Endothelial cell of umbilical vein (primary cell): ENCODE data around the gene HS3ST3A1. TPM values are rescaled to one million over a fixed set of nuclear protein-coding genes. Genes with fewer than 3 reads are reported as not detected.

ENCODE experiments used
- BruUV-seq: library from RNA; stranded (reverse); fragments of 400-500 nt; replicated peaks from 2 replicates; lab custom pipeline; 2021; lab: Mats Ljungman, UMichigan
- CTCF ChIA-PET: fragments of 300-600, 350-600 bp; sonication (Branson Sonifier 250); formaldehyde crosslinking; loops from one replicate; lab custom pipeline; 2021; ENCODE audit warnings: antibody characterized with exemption, inconsistent platforms; lab: Charles Lee
- POLR2A ChIA-PET: fragments of 300-600, 350-600 bp; sonication (Branson Sonifier 250); formaldehyde crosslinking; loops from one replicate; lab custom pipeline; 2021; ENCODE audit warnings: antibody characterized with exemption, inconsistent platforms; lab: Charles Lee
- DNase-seq: peaks from one replicate; pipeline ENCODE4 v3.0.0-alpha.2; 2011; ENCODE audit warnings: low read depth, low spot score
- FAIRE-seq: peaks from 2 replicates; lab custom pipeline; 2011; peaks lifted over from hg19 to GRCh38; lab: Jason Lieb, UNC
- H2AFZ ChIP-seq: 2 replicates; pipeline ENCODE4 v1.6.0; 2012; ENCODE audit warnings: low read depth, low read length, control low read depth, inconsistent platforms
- H3K27ac ChIP-seq: 2 replicates; pipeline ENCODE4 v1.5.1; 2011; ENCODE audit warnings: low read depth, mild to moderate bottlenecking, control low read depth, low read length, moderate library complexity; ENCODE audit not compliant: insufficient read depth
- H3K27me3 ChIP-seq, 2 experiments: 2 replicates each; pipeline versions ENCODE4 v1.6.0 to v1.6.1; 2011; ENCODE audit warnings: low read length in 2 of 2, mixed read lengths in 1 of 2; ENCODE audit not compliant: control insufficient read depth in 2 of 2, insufficient read depth in 2 of 2
- H3K36me3 ChIP-seq, 2 experiments: 2 replicates in 1 of 2; 3 replicates in 1 of 2; pipeline ENCODE4 v1.5.1; 2011; ENCODE audit warnings: low read length in 2 of 2, mild to moderate bottlenecking in 1 of 2, moderate library complexity in 1 of 2; ENCODE audit not compliant: control insufficient read depth in 2 of 2, insufficient read depth in 2 of 2; ENCODE audit errors: extremely low read depth in 1 of 2
- H3K4me1 ChIP-seq: 3 replicates; pipeline ENCODE4 v1.5.1; 2011; ENCODE audit warnings: mild to moderate bottlenecking, low read length; ENCODE audit not compliant: control insufficient read depth, insufficient read depth; ENCODE audit errors: extremely low read depth
- H3K4me2 ChIP-seq: 2 replicates; pipeline ENCODE4 v1.6.1; 2011; ENCODE audit warnings: low read length, control low read depth, mixed read lengths; ENCODE audit not compliant: insufficient read depth
- H3K4me3 ChIP-seq, 3 experiments: fragments of 200-600 bp in 1 of 3; sonication (generic), shearing (Covaris generic) in 1 of 3; replicated peaks in 1 of 3; 2 replicates each; pipeline ENCODE4 v1.5.1; 2011 to 2016; ENCODE audit warnings: control low read depth in 3 of 3, low read length in 3 of 3, mild to moderate bottlenecking in 2 of 3, inconsistent platforms in 1 of 3, low read depth in 1 of 3, moderate library complexity in 1 of 3; ENCODE audit not compliant: insufficient read depth in 1 of 3
- H3K79me2 ChIP-seq: 2 replicates; pipeline ENCODE4 v1.6.0; 2012; ENCODE audit warnings: low read length, inconsistent platforms; ENCODE audit not compliant: control insufficient read depth, insufficient read depth
- H3K9ac ChIP-seq: replicated peaks from 2 replicates; pipeline ENCODE3; 2011; ENCODE audit warnings: low read length, control low read depth; ENCODE audit not compliant: insufficient read depth; ENCODE audit errors: extremely low read depth
- H3K9me1 ChIP-seq: replicated peaks from 3 replicates; pipeline ENCODE4 v1.6.0; 2011; ENCODE audit warnings: mild to moderate bottlenecking, low read length; ENCODE audit not compliant: control insufficient read depth, insufficient read depth; ENCODE audit errors: extremely low read depth
- H3K9me3 ChIP-seq: replicated peaks from 2 replicates; pipeline ENCODE4 v1.5.1; 2012; ENCODE audit warnings: low read length, inconsistent platforms; ENCODE audit not compliant: control insufficient read depth, insufficient read depth
- H4K20me1 ChIP-seq: replicated peaks from 2 replicates; pipeline ENCODE3; 2011; ENCODE audit warnings: mild to moderate bottlenecking, low read length; ENCODE audit not compliant: control insufficient read depth, insufficient read depth; ENCODE audit errors: extremely low read depth
- CTCF ChIP-seq, 2 donors: IDR thresholded peaks; 1 replicate in 1 of 2; 2 replicates in 1 of 2; pipeline ENCODE4 v1.5.1; 2011; ENCODE audit warnings: low read length in 2 of 2, mild to moderate bottlenecking in 2 of 2, moderate library complexity in 2 of 2, control low read depth in 1 of 2, inconsistent platforms in 1 of 2, low read depth in 1 of 2; ENCODE audit not compliant: insufficient read depth in 1 of 2; ENCODE audit errors: extremely low read depth in 1 of 2
- EZH2 ChIP-seq: IDR thresholded peaks from 2 replicates; pipeline ENCODE4 v1.6.1; 2012; ENCODE audit warnings: borderline replicate concordance, low read depth, mild to moderate bottlenecking, moderate library complexity, low read length, inconsistent platforms; ENCODE audit not compliant: severe bottlenecking
- FOS ChIP-seq: IDR thresholded peaks from 2 replicates; pipeline ENCODE4 v1.6.1; 2011; ENCODE audit warnings: mild to moderate bottlenecking, low read length, moderate library complexity, borderline replicate concordance; ENCODE audit not compliant: insufficient read depth
- GATA2 ChIP-seq: IDR thresholded peaks from 2 replicates; pipeline ENCODE4 v1.7.0; 2011; ENCODE audit warnings: low read depth, mild to moderate bottlenecking, moderate library complexity, mixed read lengths, low read length; ENCODE audit not compliant: insufficient read length, insufficient read depth
- JUN ChIP-seq: IDR thresholded peaks from 2 replicates; pipeline ENCODE4 v1.6.1; 2011; ENCODE audit warnings: borderline replicate concordance, low read depth; ENCODE audit not compliant: insufficient read length, insufficient read depth
- MAX ChIP-seq: IDR thresholded peaks from 2 replicates; pipeline ENCODE4 v1.6.1; 2011; ENCODE audit not compliant: insufficient read depth, insufficient read length
- MYC ChIP-seq: IDR thresholded peaks from one replicate; pipeline ENCODE4 v1.6.1; 2011; ENCODE audit warnings: mild to moderate bottlenecking, low read depth, low read length
- POLR2A ChIP-seq: IDR thresholded peaks from 2 replicates; pipeline ENCODE4 v1.6.1; 2012; ENCODE audit warnings: low read depth, mild to moderate bottlenecking, control low read depth, low read length
- POLR2AphosphoS5 ChIP-seq: IDR thresholded peaks from 2 replicates; pipeline ENCODE4 v1.6.1; 2012; ENCODE audit warnings: low read depth, mild to moderate bottlenecking, control low read depth, low read length, moderate library complexity; ENCODE audit not compliant: insufficient read depth
- dilution Hi-C: fragments of 300-500 bp; cut with MboI; formaldehyde crosslinking; loops from one replicate; pipeline ENCODE4 v1.15.0; 2019; ENCODE audit warnings: low sequenced_read_pairs; ENCODE audit not compliant: extremely low pct_ligation_motif_present
- intact Hi-C: fragments of 100-400 bp; cut with micrococcal nuclease; formaldehyde crosslinking; loops from one replicate; pipeline ENCODE4 v1.10.0; 2022
- polyA plus RNA-seq, 4 experiments: library from polyadenylated mRNA; depleted of rRNA in 3 of 4; stranded (reverse) in 3 of 4; unstranded in 1 of 4; fragments of >200 nt; gene quantifications; 2 replicates each; pipeline versions ENCODE4 v1.2.1 to v1.2.3, GENCODE V29; 2011 to 2012; ENCODE audit warnings: missing spikeins in 1 of 4
- total RNA-seq: library from RNA; stranded (reverse); gene quantifications from 2 replicates; pipeline ENCODE4 v1.2.3, GENCODE V29; 2021

The HS3ST3A1 gene
- total and polyA plus RNA-seq, 2 donors (not counting 3 experiments of a cell fraction or from before 2014, with no cell fraction given) = not detected

- dilution Hi-C loops = no loop called here
- no peaks in the 10 kb centered on the region for H3K79me2 ChIP-seq
- H3K4me2 ChIP-seq = no peak overlapping the region
- H3K9me3 ChIP-seq = no peaks in the 10 kb centered on the region
- no peaks in the 10 kb centered on the region for H3K27me3 ChIP-seq
- no peak overlapping the region for H2AFZ ChIP-seq
- H3K4me3 ChIP-seq = no peak overlapping the region
- no peak for FAIRE-seq
- H3K9ac ChIP-seq = no peak overlapping the region
- TF ChIP-seq FOS (no peak), MAX (no peak), POLR2AphosphoS5 (no peak), POLR2A (no peak), CTCF (IDR thresholded peaks at IDR 0.05; ENCODE audit: extremely low read depth in 1 of 2, insufficient read depth in 1 of 2, low read depth in 1 of 2, low read length in 2 of 2) (no peak), GATA2 (no peak), MYC (no peak), EZH2 (no peak), JUN (no peak)
- DNase-seq = no peak
- no TSS peak for BruUV-seq
- H3K36me3 ChIP-seq = no peaks in the 10 kb centered on the region
- ChIA-PET CTCF (no interaction called here), POLR2A (no interaction called here)
- H3K4me1 ChIP-seq = no peaks in the 10 kb centered on the region
- H3K27ac ChIP-seq = no peak overlapping the region
- no peaks in the 10 kb centered on the region for H3K9me1 ChIP-seq
- intact Hi-C loops = no loop called here
- H4K20me1 ChIP-seq = no peaks in the 10 kb centered on the region
These were observed 57.0 kb downstream of the HS3ST3A1 start for GRCh38 chr17:13544765-13545164.
